Measurements from ENCODE around the gene TIMM10B.

- no peak for TF ChIP-seq CTCF (IDR thresholded peaks at IDR 0.05 in 4 of 5, conservative IDR thresholded peaks at IDR 0.05 in 1 of 5)
- no peak for TF ChIP-seq POLR2A (IDR thresholded peaks at IDR 0.05)
These were observed 21.1 kb downstream of the TIMM10B start for GRCh38 chr11:6502382-6502781.

Data from gastrocnemius medialis (tissue), 4 donors.